ENCODE measurements around the gene ZNF580. TPM values are rescaled to one million over a fixed set of nuclear protein-coding genes. Genes with fewer than 3 reads are reported as not detected.

The ZNF580 gene
- total and polyA plus RNA-seq, 10 of the 15 experiments (the other 5 are each of a cell fraction or from before 2014, with no cell fraction given) = 2.3 to 31.8 (median 10.0) TPM

- peak; percentile 1; the same call in 2 of the 3 replicates for ATAC-seq
- in situ Hi-C loops (cut with MboI) (no loop called here), intact Hi-C loops (cut with micrococcal nuclease; ENCODE audit: unreplicated experiment) (no loop called here)
- CTCF ChIA-PET = interaction anchor here (0.6 to 4.8 kb wide), 10 partner anchors 8 to 264 kb away, joined by 3 to 52 read pairs (median 6); partner anchors contain the start of gene ZNF865
- 10% methylated on average over 25 of the region's 25 CpGs for WGBS (ENCODE audit: insufficient coverage, insufficient replicate concordance, low lambda C conversion rate, missing lambda C conversion rate)
- Histone ChIP-seq H3K9me3 (replicated peaks; ENCODE audit: control insufficient read depth, insufficient read depth, low read length) (no peaks in the 10 kb centered on the region), H3K4me2 (ENCODE audit: control insufficient read depth, insufficient read depth) (peak overlapping the region; percentile 95), H3K36me3 (ENCODE audit: control insufficient read depth in 2 of 2, insufficient read depth in 2 of 2, low read length in 1 of 2) (peaks cover 1 to 2% of the 10 kb centered on the region in 2 experiments; a peak in 2 of 4 replicates), H3K79me2 (ENCODE audit: control insufficient read depth, insufficient read depth, low read length) (peaks cover 45% of the 10 kb centered on the region), H3K4me3 (peak overlapping the region; percentile 99), H3K27me3 (replicated peaks in 1 of 2; ENCODE audit: control insufficient read depth in 2 of 2, insufficient read depth in 2 of 2, low read length in 1 of 2) (no peaks in the 10 kb centered on the region), H3K4me1 (ENCODE audit: control insufficient read depth, insufficient read depth, low read length) (peaks cover 25% of the 10 kb centered on the region), H3K27ac (ENCODE audit: control insufficient read depth, insufficient read depth) (peak overlapping the region; percentile 90), H4K20me1 (ENCODE audit: control insufficient read depth, insufficient read depth) (no peaks in the 10 kb centered on the region), H3K9ac (ENCODE audit: control insufficient read depth, insufficient read depth, low read length) (peak overlapping the region; percentile 91), H2AFZ (ENCODE audit: control insufficient read depth, low read depth, low read length) (peak overlapping the region; percentile 86)
- POLR2A ChIA-PET = interaction anchor here (1.1 to 3.3 kb wide), 4 partner anchors 13 to 28 kb away, joined by 3 to 28 read pairs (median 12); no protein-coding TSS in a partner anchor
- DNase-seq (ENCODE audit: low read depth, low spot score) = no peak
- RAD21 ChIA-PET (ENCODE audit: unreplicated experiment) = interaction anchor here (4.4 kb wide), 1 partner anchor 16 kb away, joined by 36 read pairs; no protein-coding TSS in a partner anchor
- SMC1A ChIA-PET (ENCODE audit: uncharacterized antibody, unreplicated experiment) = interaction anchor here (1.1 kb wide), 1 partner anchor 9 kb away, joined by 3 read pairs; no protein-coding TSS in a partner anchor
- no peak for FAIRE-seq
- BruUV-seq (replicated peaks) = no TSS peak
- TF ChIP-seq, protein P1, sequence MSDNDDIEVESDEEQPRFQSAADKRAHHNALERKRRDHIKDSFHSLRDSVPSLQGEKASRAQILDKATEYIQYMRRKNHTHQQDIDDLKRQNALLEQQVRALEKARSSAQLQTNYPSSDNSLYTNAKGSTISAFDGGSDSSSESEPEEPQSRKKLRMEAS (IDR thresholded peaks at IDR 0.05; ENCODE audit: low read depth, low read length) = no peak
- TF ChIP-seq, protein P2, sequence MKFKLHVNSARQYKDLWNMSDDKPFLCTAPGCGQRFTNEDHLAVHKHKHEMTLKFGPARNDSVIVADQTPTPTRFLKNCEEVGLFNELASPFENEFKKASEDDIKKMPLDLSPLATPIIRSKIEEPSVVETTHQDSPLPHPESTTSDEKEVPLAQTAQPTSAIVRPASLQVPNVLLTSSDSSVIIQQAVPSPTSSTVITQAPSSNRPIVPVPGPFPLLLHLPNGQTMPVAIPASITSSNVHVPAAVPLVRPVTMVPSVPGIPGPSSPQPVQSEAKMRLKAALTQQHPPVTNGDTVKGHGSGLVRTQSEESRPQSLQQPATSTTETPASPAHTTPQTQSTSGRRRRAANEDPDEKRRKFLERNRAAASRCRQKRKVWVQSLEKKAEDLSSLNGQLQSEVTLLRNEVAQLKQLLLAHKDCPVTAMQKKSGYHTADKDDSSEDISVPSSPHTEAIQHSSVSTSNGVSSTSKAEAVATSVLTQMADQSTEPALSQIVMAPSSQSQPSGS (IDR thresholded peaks at IDR 0.05; ENCODE audit: low read length) = no peak
- TF ChIP-seq EGR1 (IDR thresholded peaks at IDR 0.05; ENCODE audit: borderline replicate concordance in 1 of 2, low read depth in 2 of 2, low read length in 2 of 2) = 0 out of 3 replicates have a peak, but pooled peaks of 1 of the 2 experiments have one; percentile 4
- no peak for TF ChIP-seq EP300 (IDR thresholded peaks at IDR 0.05; ENCODE audit: borderline replicate concordance in 1 of 2, control insufficient read depth in 1 of 2, low read depth in 2 of 2, low read length in 2 of 2)
- peak; percentile 0; the same call in 1 of the 2 replicates for TF ChIP-seq POLR2A (IDR thresholded peaks at IDR 0.05; ENCODE audit: low read depth, low read length)
- TF ChIP-seq, protein P3, sequence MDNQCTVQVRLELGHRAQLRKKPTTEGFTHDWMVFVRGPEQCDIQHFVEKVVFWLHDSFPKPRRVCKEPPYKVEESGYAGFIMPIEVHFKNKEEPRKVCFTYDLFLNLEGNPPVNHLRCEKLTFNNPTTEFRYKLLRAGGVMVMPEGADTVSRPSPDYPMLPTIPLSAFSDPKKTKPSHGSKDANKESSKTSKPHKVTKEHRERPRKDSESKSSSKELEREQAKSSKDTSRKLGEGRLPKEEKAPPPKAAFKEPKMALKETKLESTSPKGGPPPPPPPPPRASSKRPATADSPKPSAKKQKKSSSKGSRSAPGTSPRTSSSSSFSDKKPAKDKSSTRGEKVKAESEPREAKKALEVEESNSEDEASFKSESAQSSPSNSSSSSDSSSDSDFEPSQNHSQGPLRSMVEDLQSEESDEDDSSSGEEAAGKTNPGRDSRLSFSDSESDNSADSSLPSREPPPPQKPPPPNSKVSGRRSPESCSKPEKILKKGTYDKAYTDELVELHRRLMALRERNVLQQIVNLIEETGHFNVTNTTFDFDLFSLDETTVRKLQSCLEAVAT (IDR thresholded peaks at IDR 0.05) = no peak
- no peak for TF ChIP-seq SPI1 (IDR thresholded peaks at IDR 0.05; ENCODE audit: borderline replicate concordance, insufficient read depth, low read depth, low read length)
- no peak for TF ChIP-seq HDAC6 (IDR thresholded peaks at IDR 0.05; ENCODE audit: unreplicated experiment)
- TF ChIP-seq CEBPZ (IDR thresholded peaks at IDR 0.05; ENCODE audit: low read depth, low read length) = no peak
- peak; percentile 36; the same call in 1 of the 2 replicates for TF ChIP-seq HDGF (IDR thresholded peaks at IDR 0.05)
- peak; percentile 40; the same call in 1 of the 2 replicates for TF ChIP-seq RUNX3 (IDR thresholded peaks at IDR 0.05; ENCODE audit: low read length)
- TF ChIP-seq ZNF24 (IDR thresholded peaks at IDR 0.05) = no peak
- TF ChIP-seq JUNB (IDR thresholded peaks at IDR 0.05) = no peak
- TF ChIP-seq, protein P4, sequence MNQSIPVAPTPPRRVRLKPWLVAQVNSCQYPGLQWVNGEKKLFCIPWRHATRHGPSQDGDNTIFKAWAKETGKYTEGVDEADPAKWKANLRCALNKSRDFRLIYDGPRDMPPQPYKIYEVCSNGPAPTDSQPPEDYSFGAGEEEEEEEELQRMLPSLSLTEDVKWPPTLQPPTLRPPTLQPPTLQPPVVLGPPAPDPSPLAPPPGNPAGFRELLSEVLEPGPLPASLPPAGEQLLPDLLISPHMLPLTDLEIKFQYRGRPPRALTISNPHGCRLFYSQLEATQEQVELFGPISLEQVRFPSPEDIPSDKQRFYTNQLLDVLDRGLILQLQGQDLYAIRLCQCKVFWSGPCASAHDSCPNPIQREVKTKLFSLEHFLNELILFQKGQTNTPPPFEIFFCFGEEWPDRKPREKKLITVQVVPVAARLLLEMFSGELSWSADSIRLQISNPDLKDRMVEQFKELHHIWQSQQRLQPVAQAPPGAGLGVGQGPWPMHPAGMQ (IDR thresholded peaks at IDR 0.05; ENCODE audit: borderline replicate concordance) = no peak
Observed at GRCh38 chr19:55648585-55649267, 7.9 kb downstream of the ZNF580 start.
